NCI-H2171 (cell line): ENCODE results near the gene RHOJ.

ENCODE experiments used
- DNase-seq: peaks from one replicate; lab custom pipeline; 2025; lab: John Stamatoyannopoulos, UW

Gene RHOJ

GRCh38 chr14:63205866-63206265 lies 1.6 kb downstream of the RHOJ start:
- DNase-seq = no peak

- DNase-seq = no peak
These were observed 4.9 kb downstream of the RHOJ start for GRCh38 chr14:63209160-63209559.

DNA sequence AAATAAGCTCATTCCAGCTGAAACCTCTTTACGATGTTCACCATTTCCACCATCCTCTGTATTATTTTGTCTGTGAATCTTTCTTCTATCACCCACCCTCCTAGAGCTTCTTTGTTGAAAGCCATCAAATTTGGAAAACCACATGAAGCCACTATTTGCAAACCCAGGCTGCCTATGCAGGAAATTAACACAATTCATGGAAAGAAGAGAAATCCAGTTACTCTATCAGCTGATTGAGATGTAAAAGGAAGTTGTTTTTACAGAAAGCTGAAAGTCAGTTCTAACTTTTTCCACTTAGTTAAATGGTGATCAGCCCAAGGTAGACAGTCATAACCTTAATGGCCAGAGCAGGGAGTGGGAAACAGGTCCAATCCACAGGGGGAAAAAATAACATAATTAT lies 6.6 kb downstream of the RHOJ start:
- no peak for DNase-seq

DNA sequence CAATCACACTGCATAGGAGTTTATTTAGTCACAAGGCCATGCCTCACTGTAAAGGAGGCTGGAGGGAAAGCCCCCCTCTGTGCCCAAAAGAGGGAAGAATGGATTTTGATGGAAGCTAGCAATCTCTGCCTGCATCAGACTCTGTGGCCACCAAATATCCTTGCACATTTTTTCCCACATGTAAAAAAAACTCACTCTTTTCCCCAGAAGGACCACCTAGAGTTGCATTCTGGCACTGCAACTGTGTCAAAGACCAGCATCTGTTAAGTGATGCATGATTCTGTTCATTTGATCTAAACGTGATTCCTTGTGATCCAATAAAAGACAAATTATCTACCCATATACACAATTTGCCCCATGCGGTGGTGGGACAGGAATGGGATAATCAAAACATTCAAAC lies 8.0 kb downstream of the RHOJ start:
- DNase-seq = no peak

DNA sequence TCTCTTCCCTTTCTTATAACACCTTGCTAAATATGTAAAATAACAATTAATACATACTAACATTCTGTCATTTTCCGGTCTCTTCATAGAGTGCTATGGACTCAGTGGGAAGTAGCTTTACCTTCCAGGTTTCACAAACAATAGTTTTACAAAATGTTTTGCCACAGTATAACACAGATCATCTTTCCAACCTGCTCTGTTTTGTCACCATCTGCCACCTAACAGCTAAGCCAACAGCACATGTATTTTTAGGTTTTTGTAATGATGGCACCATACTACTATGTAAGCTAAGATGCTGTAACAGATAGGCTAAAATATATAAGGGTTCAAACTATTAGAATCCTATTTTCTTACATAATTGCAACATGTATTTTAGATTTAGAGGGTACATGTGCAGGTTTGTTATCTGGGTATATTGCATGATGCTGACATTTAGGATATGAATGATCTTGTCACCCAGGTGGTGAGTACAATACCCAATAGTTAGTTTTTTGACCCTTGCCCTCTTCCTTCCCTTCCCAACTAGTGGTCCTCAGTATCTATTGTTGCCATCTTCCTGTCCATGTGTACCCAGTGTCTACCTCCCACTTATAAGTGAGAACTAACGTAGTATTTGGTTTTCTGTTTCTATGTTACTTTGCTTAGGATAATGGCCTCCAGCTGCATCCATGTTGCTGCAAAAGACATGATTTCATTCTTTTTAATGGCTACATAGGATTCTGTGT lies 8.7 kb downstream of the RHOJ start:
- peak; percentile 21 for DNase-seq

DNA sequence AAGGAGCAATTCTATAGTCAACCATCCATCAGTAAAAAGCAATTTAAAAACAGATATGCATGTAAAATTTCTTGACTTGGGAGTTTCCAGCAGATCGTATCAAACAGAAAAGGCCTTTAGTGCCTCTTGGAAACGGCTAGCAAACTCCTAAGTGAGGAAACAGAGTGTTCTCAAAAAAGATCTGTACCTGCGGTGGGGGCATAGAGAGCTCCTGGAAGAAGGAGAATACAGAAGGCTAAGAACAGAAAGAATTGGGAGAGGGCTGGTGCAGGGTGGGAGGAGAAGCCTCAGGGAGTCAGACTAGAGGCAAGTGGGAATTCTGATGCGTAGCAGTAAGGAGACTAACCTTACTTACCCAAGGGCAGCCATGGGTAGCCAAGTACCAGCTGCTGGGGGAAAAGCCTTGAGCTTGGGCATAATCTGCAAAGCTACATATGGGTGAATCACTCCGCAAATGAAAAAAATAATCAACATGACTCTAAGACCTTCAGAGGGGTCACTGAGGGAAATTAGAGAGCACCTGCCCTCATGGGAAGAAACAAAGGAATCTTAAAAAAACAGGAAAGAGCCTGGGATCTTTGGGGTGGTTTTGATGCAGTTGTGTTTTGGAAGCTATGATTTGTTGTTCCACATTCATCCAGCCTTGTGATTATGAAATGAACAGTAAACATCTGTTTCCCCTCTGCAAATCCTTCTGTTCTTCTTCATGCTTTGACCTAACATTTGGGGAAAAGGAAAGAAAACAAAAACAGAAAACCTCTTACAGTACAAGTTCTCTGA lies 10.4 kb downstream of the RHOJ start:
- no peak for DNase-seq

GRCh38 chr14:63220526-63220925 lies 16.3 kb downstream of the RHOJ start:
- DNase-seq = no peak

DNA sequence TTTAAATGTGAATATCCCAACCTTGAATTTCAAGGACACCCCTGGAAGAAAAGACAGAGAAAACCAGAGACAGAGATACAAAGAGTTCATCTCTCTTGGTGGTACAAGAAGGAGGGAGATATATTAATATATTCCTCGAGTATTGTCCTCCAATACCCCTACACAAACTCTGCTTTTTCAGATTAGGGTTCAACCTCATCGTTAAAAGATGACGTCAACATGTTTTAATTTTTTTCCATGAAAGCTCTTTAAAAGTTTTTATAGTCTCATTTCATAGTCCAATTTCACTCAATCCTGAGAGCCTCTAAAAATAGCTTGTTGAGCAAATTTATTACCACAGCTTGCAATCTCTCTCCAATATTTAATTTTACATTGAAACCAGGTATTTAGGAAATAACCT lies 19.4 kb downstream of the RHOJ start:
- DNase-seq = no peak

- DNase-seq = peak; percentile 14
These were observed 20.0 kb downstream of the RHOJ start for GRCh38 chr14:63224196-63224595.

- DNase-seq = no peak
These were observed 24.0 kb downstream of the RHOJ start for GRCh38 chr14:63228217-63228616.

- DNase-seq = no peak
These were observed 25.3 kb downstream of the RHOJ start for GRCh38 chr14:63229330-63230059.

- DNase-seq = no peak
These were observed 27.5 kb downstream of the RHOJ start for GRCh38 chr14:63231766-63232165.

GRCh38 chr14:63237791-63238190 lies 33.5 kb downstream of the RHOJ start:
- DNase-seq = no peak

GRCh38 chr14:63240221-63240620 lies 36.0 kb downstream of the RHOJ start:
- no peak for DNase-seq

DNA sequence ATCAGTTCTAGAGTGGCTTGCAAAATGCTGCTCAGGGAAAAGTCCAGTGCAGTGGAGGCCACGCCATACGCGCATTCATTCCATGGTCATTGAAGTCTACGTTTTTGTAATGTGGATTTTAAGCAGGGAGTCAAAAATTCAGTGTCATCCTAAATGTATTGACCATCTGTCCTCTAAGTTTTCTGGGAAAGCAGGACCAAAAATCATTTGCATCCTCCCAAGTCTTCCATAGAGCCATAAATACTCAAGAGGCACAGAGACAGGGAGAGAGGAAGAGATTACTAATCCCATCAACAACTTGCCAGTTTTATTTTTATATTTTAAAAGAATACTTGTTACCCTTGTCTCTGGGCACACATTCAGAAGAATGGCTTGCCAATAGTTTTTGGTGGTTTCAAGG lies 36.9 kb downstream of the RHOJ start:
- DNase-seq = no peak

- DNase-seq = no peak
These were observed 39.4 kb downstream of the RHOJ start for GRCh38 chr14:63243646-63244045.

GRCh38 chr14:63245893-63246292 lies 41.6 kb downstream of the RHOJ start:
- DNase-seq = peak; percentile 56

DNA sequence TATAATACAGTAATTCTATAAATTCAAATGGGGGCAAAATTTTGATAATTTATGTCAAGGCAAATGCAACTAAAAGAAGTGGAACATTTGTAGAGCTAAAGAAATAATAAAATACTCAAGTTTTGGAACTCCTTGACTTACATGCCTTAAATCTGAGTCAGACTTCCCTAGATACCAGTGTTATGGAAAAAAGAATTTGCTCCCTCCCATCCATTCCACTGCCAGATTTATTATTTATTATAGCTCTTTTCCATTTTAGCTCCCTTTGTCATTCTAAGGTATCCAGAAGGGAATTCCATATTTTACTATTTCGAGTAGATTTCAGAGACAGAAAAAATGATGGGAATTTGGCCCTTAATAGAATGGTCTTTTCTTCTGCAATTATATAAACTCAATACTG lies 44.0 kb downstream of the RHOJ start:
- DNase-seq = no peak

- no peak for DNase-seq
These were observed 44.8 kb downstream of the RHOJ start for GRCh38 chr14:63249092-63249491.

DNA sequence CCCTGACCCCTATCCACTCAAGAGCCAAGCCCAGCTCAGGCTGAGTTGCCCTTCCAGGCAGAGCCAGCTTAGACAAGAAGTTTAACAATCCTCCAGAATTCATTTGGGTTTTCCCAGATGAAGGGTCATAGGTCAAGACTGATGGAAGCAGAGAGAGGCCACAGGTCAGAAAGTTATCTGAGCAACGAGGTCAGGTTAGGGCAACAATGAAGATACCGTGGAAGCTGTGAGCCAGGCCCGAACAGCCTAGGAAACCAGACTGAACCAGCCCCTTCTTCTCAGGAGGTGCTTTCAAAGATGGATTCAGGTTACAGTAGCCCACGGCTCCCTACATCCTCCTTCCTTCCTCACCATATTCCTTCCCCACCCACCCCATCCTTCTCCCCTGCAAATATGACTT lies 53.1 kb downstream of the RHOJ start:
- no peak for DNase-seq

- no peak for DNase-seq
These were observed 58.2 kb downstream of the RHOJ start for GRCh38 chr14:63262446-63262845.

DNA sequence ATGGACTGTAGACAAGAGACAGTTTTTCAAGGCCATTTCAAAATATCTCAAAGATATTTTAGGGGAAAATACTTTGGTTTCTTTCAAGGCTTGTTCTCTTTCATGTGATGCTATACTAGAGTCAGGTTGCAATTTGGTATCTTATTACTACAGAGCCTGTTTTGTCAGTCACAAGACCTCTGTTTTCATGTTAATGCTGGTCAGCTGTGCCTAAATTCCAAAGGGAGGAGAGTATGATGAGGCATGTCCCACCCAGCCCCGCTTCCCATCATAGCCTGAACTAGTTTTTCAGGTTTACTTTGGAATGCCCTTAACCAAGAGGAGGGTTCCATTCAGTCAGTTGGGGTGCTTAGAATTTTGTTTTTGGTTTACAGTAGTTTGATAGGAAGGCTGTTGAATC lies 61.9 kb downstream of the RHOJ start:
- DNase-seq = no peak

DNA sequence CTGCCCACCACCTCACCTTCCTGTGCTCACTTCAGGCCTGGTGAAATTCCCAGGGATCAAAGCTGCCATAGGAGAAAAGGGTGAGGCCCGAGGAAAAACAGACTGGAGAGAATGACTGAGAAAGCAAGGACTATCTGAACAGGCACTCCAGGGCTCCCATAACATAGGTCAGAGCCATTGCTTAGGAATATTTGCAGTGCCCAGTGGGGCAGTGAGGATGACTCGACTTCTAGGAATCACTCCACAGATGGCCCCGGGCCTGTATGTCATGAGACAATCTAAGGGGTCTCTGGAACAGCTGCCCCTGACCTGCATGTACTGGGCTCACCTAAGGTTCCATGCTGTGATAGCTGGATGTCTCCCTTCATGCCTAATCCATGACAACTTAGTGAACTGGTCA lies 62.9 kb downstream of the RHOJ start:
- no peak for DNase-seq
